Measurements from ENCODE around the gene RFNG.

DNA sequence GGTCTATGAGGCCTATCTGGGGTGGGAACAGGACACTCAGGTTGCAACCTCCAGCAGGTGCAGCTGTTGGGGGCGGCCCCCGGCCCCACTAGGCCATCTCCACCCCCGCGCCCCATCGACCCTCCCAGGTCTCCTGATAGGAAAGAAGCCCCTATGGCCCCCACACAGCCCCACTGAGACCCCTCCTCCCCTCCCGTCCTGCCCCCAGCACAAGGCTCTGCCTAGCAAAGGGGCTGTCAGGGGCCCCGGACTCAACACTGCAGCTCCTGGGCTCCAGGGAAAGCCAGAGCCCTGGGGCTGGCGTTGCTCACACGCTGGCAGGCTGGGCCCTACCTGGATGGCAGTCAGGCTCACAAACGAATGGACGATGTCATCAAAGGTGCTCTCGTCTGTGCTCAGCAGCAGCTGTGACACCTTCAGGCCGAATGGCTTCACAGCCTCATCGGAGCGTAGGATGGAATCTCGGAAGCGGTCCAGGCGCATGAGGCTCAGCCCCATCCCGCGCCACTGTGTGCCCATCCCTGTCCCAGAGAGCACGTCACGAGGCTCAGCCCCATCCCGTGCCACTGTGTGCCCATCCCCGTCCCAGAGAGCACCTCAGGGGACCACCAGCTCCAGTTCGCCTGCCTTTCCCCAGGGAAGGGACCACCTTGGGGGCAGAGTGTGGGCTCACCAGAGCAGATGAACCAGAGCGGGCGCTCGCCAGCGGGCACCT is 39.1 kb upstream of the RFNG start:
- TF ChIP-seq, protein P1, sequence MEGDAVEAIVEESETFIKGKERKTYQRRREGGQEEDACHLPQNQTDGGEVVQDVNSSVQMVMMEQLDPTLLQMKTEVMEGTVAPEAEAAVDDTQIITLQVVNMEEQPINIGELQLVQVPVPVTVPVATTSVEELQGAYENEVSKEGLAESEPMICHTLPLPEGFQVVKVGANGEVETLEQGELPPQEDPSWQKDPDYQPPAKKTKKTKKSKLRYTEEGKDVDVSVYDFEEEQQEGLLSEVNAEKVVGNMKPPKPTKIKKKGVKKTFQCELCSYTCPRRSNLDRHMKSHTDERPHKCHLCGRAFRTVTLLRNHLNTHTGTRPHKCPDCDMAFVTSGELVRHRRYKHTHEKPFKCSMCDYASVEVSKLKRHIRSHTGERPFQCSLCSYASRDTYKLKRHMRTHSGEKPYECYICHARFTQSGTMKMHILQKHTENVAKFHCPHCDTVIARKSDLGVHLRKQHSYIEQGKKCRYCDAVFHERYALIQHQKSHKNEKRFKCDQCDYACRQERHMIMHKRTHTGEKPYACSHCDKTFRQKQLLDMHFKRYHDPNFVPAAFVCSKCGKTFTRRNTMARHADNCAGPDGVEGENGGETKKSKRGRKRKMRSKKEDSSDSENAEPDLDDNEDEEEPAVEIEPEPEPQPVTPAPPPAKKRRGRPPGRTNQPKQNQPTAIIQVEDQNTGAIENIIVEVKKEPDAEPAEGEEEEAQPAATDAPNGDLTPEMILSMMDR (IDR thresholded peaks at IDR 0.05): no peak
- no peak for TF ChIP-seq POLR2AphosphoS5 (IDR thresholded peaks at IDR 0.05)

Data from transverse colon (tissue), 4 donors.